ENCODE results near the gene LDLRAD2.

GRCh38 chr1:21842606-21843162 is 30.6 kb downstream of the LDLRAD2 start:
- no peak for TF ChIP-seq POLR2A (IDR thresholded peaks at IDR 0.05; ENCODE audit: low read depth, low read length)
- no peak for TF ChIP-seq POLR2AphosphoS5 (IDR thresholded peaks at IDR 0.05; ENCODE audit: low read depth, low read length)
- TF ChIP-seq TAF1 (IDR thresholded peaks at IDR 0.05; ENCODE audit: borderline replicate concordance, low read depth, low read length): no peak
